Smooth muscle cell (in vitro differentiated cells): Measurements from ENCODE around the gene WDFY2. TPM values are rescaled to one million over a fixed set of nuclear protein-coding genes. Genes with fewer than 3 reads are reported as not detected.
A peak's percentile ranks its signal among the peaks of the same experiment; 100 is the strongest.
"Not testable (repeated sequence)": the region's sequence is repeated elsewhere in the genome, so short reads cannot be mapped to it uniquely, and the experiment has no call there.

Experiments used
- DNase-seq: peaks from one replicate; lab custom pipeline; 2025; ENCODE audit not compliant: unreplicated experiment; lab: John Stamatoyannopoulos, UW
- H2AFZ ChIP-seq: fragments of 200-600 bp; sonication (generic); 2 replicates; pipeline ENCODE4 v1.6.0; 2016; ENCODE audit warnings: antibody characterized with exemption, low read depth, mild to moderate bottlenecking
- H3F3A ChIP-seq: fragments of 200-600 bp; sonication (generic); 2 replicates; pipeline ENCODE4 v1.6.0; 2017; ENCODE audit warnings: antibody characterized with exemption, low read depth
- H3K27ac ChIP-seq: fragments of 200-600 bp; sonication (generic); 2 replicates; pipeline ENCODE4 v1.5.1; 2016; ENCODE audit warnings: low read depth, mild to moderate bottlenecking
- H3K27me3 ChIP-seq: fragments of 200-600 bp; sonication (generic); 2 replicates; pipeline ENCODE4 v1.6.1; 2016; ENCODE audit warnings: low read depth, mild to moderate bottlenecking
- H3K36me3 ChIP-seq: fragments of 200-600 bp; sonication (generic); 2 replicates; pipeline ENCODE4 v1.5.1; 2016; ENCODE audit warnings: low read depth
- H3K4me1 ChIP-seq: fragments of 200-600 bp; sonication (generic); 2 replicates; pipeline ENCODE4 v1.5.1; 2016; ENCODE audit warnings: low read depth
- H3K4me2 ChIP-seq: fragments of 200-600 bp; sonication (generic); 2 replicates; pipeline ENCODE4 v1.6.0; 2016; ENCODE audit warnings: mild to moderate bottlenecking
- H3K4me3 ChIP-seq: fragments of 200-600 bp; sonication (generic); 2 replicates; pipeline ENCODE4 v1.5.1; 2016; ENCODE audit warnings: mild to moderate bottlenecking
- H3K79me2 ChIP-seq: fragments of 200-600 bp; sonication (generic); 2 replicates; pipeline ENCODE4 v1.6.0; 2016; ENCODE audit warnings: low read depth, mild to moderate bottlenecking
- H3K9ac ChIP-seq: fragments of 200-600 bp; sonication (generic); 2 replicates; pipeline ENCODE4 v1.6.0; 2016; ENCODE audit warnings: low read depth
- H3K9me3 ChIP-seq: fragments of 200-600 bp; sonication (generic); replicated peaks from 2 replicates; pipeline ENCODE4 v1.5.1; 2016; ENCODE audit warnings: low read depth
- H4K20me1 ChIP-seq: fragments of 200-600 bp; sonication (generic); 2 replicates; pipeline ENCODE4 v1.6.0; 2016; ENCODE audit warnings: low read depth
- CTCF ChIP-seq: fragments of 200-600 bp; sonication (generic); IDR thresholded peaks from 2 replicates; pipeline ENCODE4 v1.5.1; 2017; ENCODE audit warnings: borderline replicate concordance, mild to moderate bottlenecking, antibody characterized with exemption; ENCODE audit not compliant: insufficient read depth, poor library complexity, severe bottlenecking
- WGBS: methylation state at CpG from one replicate; pipeline ENCODE4 v1.1.7; 2016; ENCODE audit warnings: low lambda C conversion rate; 5-methylcytosine and 5-hydroxymethylcytosine counted together
- polyA plus RNA-seq: library from polyadenylated mRNA; unstranded; fragments of >200 nt; fragmentation: Nextera tagmentation; extraction: Ambion mirVana; gene quantifications from 2 replicates; pipeline ENCODE4 v1.2.1, GENCODE V29; 2016
- total RNA-seq: library from RNA; depleted of rRNA; stranded (reverse); fragments of >200 nt; gene quantifications from 2 replicates; pipeline ENCODE4 v1.2.3, GENCODE V29; 2014

The WDFY2 gene
- total and polyA plus RNA-seq, 2 experiments from 2014 or later: 6.6 to 13.7 TPM

GRCh38 chr13:51637852-51638215, 53.6 kb downstream of the WDFY2 start:
- TF ChIP-seq CTCF: no peak
- Histone ChIP-seq H3K79me2 (peaks cover 31% of the 10 kb centered on the region), H3K4me2 (peak overlapping the region; percentile 73), H3F3A (no peaks in the 10 kb centered on the region), H2AFZ (no peak overlapping the region), H3K36me3 (no peaks in the 10 kb centered on the region), H3K9ac (peak overlapping the region; percentile 21), H3K27me3 (no peaks in the 10 kb centered on the region), H3K9me3 (no peaks in the 10 kb centered on the region), H3K4me3 (no peak overlapping the region), H3K4me1 (peaks cover 30% of the 10 kb centered on the region), H4K20me1 (no peaks in the 10 kb centered on the region), H3K27ac (peak overlapping the region; percentile 67)
- no peak for DNase-seq
- WGBS: 47% methylated on average over 4 of the region's 4 CpGs

DNA sequence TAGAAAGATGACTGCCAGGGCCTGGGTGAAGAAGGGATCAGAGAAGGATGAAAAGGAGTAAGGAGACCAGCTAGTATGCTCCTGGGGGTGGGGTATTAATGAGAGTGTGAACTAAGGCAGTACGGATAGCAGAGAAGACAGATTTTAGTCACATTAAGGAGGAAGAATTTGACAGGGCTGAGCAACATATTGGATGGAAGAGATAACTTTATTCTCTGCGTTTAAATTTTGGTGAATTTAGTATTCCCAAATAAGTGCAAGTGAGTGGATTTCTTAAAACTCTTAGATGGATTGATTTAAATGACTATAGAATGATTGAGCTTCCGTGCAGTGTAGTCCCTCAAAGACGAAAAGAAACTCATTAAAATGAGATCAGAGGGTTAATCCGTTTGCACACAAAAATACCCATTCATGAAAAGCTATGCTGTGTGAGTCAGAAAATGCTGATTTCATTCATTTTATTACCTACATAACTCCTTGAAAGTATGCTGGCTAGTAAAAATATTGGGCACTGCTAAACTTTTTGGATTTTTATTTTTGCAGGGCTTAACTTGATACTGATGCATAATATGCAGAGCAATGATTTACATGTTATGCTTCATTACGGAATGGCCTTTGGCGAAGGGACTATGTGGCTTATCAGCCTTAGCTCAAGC, 54.1 kb downstream of the WDFY2 start:
- no peak for TF ChIP-seq CTCF
- H3K36me3 ChIP-seq: no peaks in the 10 kb centered on the region
- H3K27me3 ChIP-seq: no peaks in the 10 kb centered on the region
- H3F3A ChIP-seq: no peaks in the 10 kb centered on the region
- H2AFZ ChIP-seq: no peak overlapping the region
- peak overlapping the region; percentile 67 for H3K27ac ChIP-seq
- H3K4me3 ChIP-seq: no peak overlapping the region
- H4K20me1 ChIP-seq: no peaks in the 10 kb centered on the region
- no peaks in the 10 kb centered on the region for H3K9me3 ChIP-seq
- no peak for DNase-seq
- peak overlapping the region; percentile 73 for H3K4me2 ChIP-seq
- peaks cover 31% of the 10 kb centered on the region for H3K79me2 ChIP-seq
- WGBS: 30% methylated on average over 7 of the region's 7 CpGs
- H3K4me1 ChIP-seq: peaks cover 32% of the 10 kb centered on the region
- peak overlapping the region; percentile 21 for H3K9ac ChIP-seq

DNA sequence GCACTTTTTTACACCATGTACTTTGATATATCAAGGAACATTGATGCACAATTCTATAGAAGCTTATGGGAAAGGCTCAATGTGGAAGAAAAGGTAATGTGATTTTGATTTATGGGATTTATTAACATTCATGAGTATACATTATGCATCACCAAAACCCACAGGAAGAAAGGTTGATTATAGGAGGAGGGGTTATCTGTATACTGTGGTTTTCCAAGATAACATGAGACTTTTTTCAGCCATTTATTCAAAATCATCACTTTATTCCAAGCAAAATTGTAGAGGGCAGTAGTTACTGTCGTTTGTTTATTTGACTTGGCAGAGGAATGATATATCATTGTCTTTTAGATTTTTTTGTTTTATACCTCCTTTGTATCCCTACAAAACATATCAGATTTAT, 54.9 kb downstream of the WDFY2 start:
- 66% methylated on average over 1 of the region's 1 CpG for WGBS
- Histone ChIP-seq H3K79me2 (peaks cover 25% of the 10 kb centered on the region), H3K27ac (peak overlapping the region; percentile 67), H3K4me2 (peak overlapping the region; percentile 73), H3K4me1 (peaks cover 40% of the 10 kb centered on the region), H2AFZ (no peak overlapping the region), H3K36me3 (no peaks in the 10 kb centered on the region), H4K20me1 (peaks cover 5% of the 10 kb centered on the region), H3F3A (peaks cover 8% of the 10 kb centered on the region), H3K27me3 (no peaks in the 10 kb centered on the region), H3K4me3 (no peak overlapping the region), H3K9ac (no peak overlapping the region), H3K9me3 (no peaks in the 10 kb centered on the region)
- no peak for TF ChIP-seq CTCF
- DNase-seq: no peak

DNA sequence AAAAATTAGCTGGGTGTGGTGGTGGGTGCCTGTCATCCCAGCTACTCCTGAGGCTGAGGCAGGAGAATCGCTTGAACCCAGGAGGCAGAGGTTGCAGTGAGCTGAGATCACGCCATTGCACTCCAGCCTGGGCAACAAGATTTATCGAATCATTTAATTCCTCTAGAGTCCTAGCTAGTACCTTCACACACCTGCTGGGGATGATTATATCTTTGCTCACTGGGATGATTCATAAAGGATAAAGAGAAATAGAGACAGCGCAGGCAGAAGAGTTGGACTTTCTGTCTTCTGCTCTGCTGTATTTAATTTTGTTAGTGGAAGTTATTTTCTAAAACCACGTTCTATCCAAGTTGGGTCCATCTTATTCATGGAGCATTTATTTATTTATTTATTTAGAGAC, 56.4 kb downstream of the WDFY2 start:
- not testable (repeated sequence) for H3K4me3 ChIP-seq, H3K36me3 ChIP-seq, H3K9me3 ChIP-seq, H3K4me2 ChIP-seq, H3K27ac ChIP-seq, H3K27me3 ChIP-seq, DNase-seq, H4K20me1 ChIP-seq, H2AFZ ChIP-seq, H3K9ac ChIP-seq
- 91% methylated on average over 5 of the region's 5 CpGs for WGBS
- peaks cover 19% of the 10 kb centered on the region for H3K79me2 ChIP-seq
- peaks cover 11% of the 10 kb centered on the region for H3F3A ChIP-seq
- peaks cover 54% of the 10 kb centered on the region for H3K4me1 ChIP-seq
